GM12878 (cell line): ENCODE data around the gene GRHL1. TPM values are rescaled to one million over a fixed set of nuclear protein-coding genes. Genes with fewer than 3 reads are reported as not detected.

ENCODE experiments used
- ATAC-seq: fragments of 200-7000 bp; cut with Tn5 transposase; 3 replicates; pipeline ENCODE4 v1.9.1; 2020; ENCODE audit warnings: mild to moderate bottlenecking, moderate library complexity
- BruUV-seq: library from RNA; stranded (reverse); fragments of 400-500 nt; replicated peaks from 2 replicates; lab custom pipeline; 2021; lab: Mats Ljungman, UMichigan
- CTCF ChIA-PET: fragments of 300-600 bp; sonication (Branson Sonifier 250); formaldehyde crosslinking; extraction: SDS; loops from one replicate; lab custom pipeline; 2021; ENCODE audit warnings: inconsistent platforms; lab: Yijun Ruan, JAX
- POLR2A ChIA-PET: fragments of 350-600 bp; formaldehyde crosslinking; extraction: SDS; loops from one replicate; lab custom pipeline; 2021; ENCODE audit warnings: inconsistent platforms; lab: Charles Lee
- RAD21 ChIA-PET: fragments of 300-600 bp; sonication (Branson Sonifier 250); formaldehyde crosslinking; loops from one replicate; lab custom pipeline; 2023; ENCODE audit warnings: antibody characterized with exemption; ENCODE audit not compliant: unreplicated experiment; lab: Charles Lee
- SMC1A ChIA-PET: fragments of 300-600 bp; sonication (Branson Sonifier 250); formaldehyde crosslinking; loops from one replicate; lab custom pipeline; 2023; ENCODE audit not compliant: unreplicated experiment, uncharacterized antibody; lab: Charles Lee
- DNase-seq: peaks from one replicate; pipeline ENCODE4 v3.0.0-alpha.2; 2011; ENCODE audit warnings: low read depth, low spot score
- FAIRE-seq: peaks from 3 replicates; lab custom pipeline; 2011; peaks lifted over from hg19 to GRCh38; lab: Jason Lieb, UNC
- H2AFZ ChIP-seq: 2 replicates; pipeline ENCODE4 v1.6.0; 2011; ENCODE audit warnings: low read depth, low read length, control low read depth; ENCODE audit not compliant: control insufficient read depth
- H3K27ac ChIP-seq: 2 replicates; pipeline ENCODE4 v1.5.1; 2011; ENCODE audit warnings: control low read depth; ENCODE audit not compliant: control insufficient read depth, insufficient read depth
- H3K27me3 ChIP-seq, 2 experiments: replicated peaks in 1 of 2; 2 replicates each; pipeline versions ENCODE4 v1.6.0 to v1.6.1; 2011; ENCODE audit warnings: low read length in 1 of 2; ENCODE audit not compliant: control insufficient read depth in 2 of 2, insufficient read depth in 2 of 2
- H3K36me3 ChIP-seq, 2 experiments: 2 replicates each; pipeline ENCODE4 v1.5.1; 2011; ENCODE audit warnings: low read length in 1 of 2; ENCODE audit not compliant: control insufficient read depth in 2 of 2, insufficient read depth in 2 of 2
- H3K4me1 ChIP-seq: 2 replicates; pipeline ENCODE4 v1.6.1; 2011; ENCODE audit warnings: mild to moderate bottlenecking, low read length, moderate library complexity, mixed read lengths; ENCODE audit not compliant: control insufficient read depth, insufficient read depth
- H3K4me2 ChIP-seq: 2 replicates; pipeline ENCODE4 v1.6.0; 2011; ENCODE audit warnings: control low read depth; ENCODE audit not compliant: control insufficient read depth, insufficient read depth
- H3K4me3 ChIP-seq: fragments of 200-600 bp; sonication (generic); 2 replicates; pipeline ENCODE4 v1.5.1; 2016
- H3K79me2 ChIP-seq: 2 replicates; pipeline ENCODE4 v1.6.0; 2011; ENCODE audit warnings: low read length; ENCODE audit not compliant: control insufficient read depth, insufficient read depth
- H3K9ac ChIP-seq: 2 replicates; pipeline ENCODE4 v1.8.0; 2011; ENCODE audit warnings: low read length, control low read depth, mixed read lengths; ENCODE audit not compliant: control insufficient read depth, insufficient read depth
- H3K9me3 ChIP-seq: replicated peaks from 3 replicates; pipeline ENCODE4 v1.5.1; 2011; ENCODE audit warnings: mild to moderate bottlenecking, low read length; ENCODE audit not compliant: control insufficient read depth, insufficient read depth
- H4K20me1 ChIP-seq: 2 replicates; pipeline ENCODE4 v1.6.0; 2011; ENCODE audit not compliant: control insufficient read depth, insufficient read depth
- ASH2L ChIP-seq: fragments of 300-600, 200-600 bp; sonication (generic); IDR thresholded peaks from 2 replicates; pipeline ENCODE4 v1.6.1; 2017; ENCODE audit warnings: low read depth, mild to moderate bottlenecking, borderline replicate concordance
- ATF7 ChIP-seq: fragments of 450-650 bp; IDR thresholded peaks from 2 replicates; pipeline ENCODE4 v1.6.1; 2016; ENCODE audit warnings: low read depth, mild to moderate bottlenecking
- HCFC1 ChIP-seq: fragments of 150-350 bp; IDR thresholded peaks from 2 replicates; pipeline ENCODE4 v1.6.1; 2014; ENCODE audit warnings: low read length
- SPI1 ChIP-seq: IDR thresholded peaks from 2 replicates; pipeline ENCODE4 v1.6.1; 2011; ENCODE audit warnings: low read depth, mild to moderate bottlenecking, low read length, moderate library complexity, borderline replicate concordance; ENCODE audit not compliant: insufficient read depth
- WRNIP1 ChIP-seq: IDR thresholded peaks from 2 replicates; pipeline ENCODE4 v1.6.1; 2011; ENCODE audit warnings: low read depth, low read length, improper control_type of control experiment, borderline replicate concordance
- YBX1 ChIP-seq: fragments of 450-650 bp; IDR thresholded peaks from 2 replicates; pipeline ENCODE4 v1.6.1; 2016; ENCODE audit warnings: antibody characterized with exemption
- WGBS: methylation state at CpG from one replicate; pipeline ENCODE4 v1.1.6; 2016; ENCODE audit warnings: low lambda C conversion rate; ENCODE audit not compliant: insufficient replicate concordance, insufficient coverage; ENCODE audit errors: missing lambda C conversion rate; 5-methylcytosine and 5-hydroxymethylcytosine counted together
- in situ Hi-C: fragments of 300-500 bp; cut with MboI; formaldehyde crosslinking; loops from 9 replicates; pipeline ENCODE4 v1.14.3; 2018; ENCODE audit warnings: mixed read lengths
- intact Hi-C: fragments of 100-400 bp; cut with micrococcal nuclease; formaldehyde crosslinking; loops from one replicate; pipeline ENCODE4 v1.14.2; 2022; ENCODE audit not compliant: unreplicated experiment
- polyA plus RNA-seq, 11 experiments: library from polyadenylated mRNA; depleted of rRNA in 4 of 11; unstranded in 6 of 11; stranded (reverse) in 5 of 11; fragments of >200 nt; fragmentation: Nextera tagmentation in 4 of 11; fragmentation: Illumina TruSeq in 1 of 11; extraction: Ambion mirVana in 4 of 11; extraction: Trizol in 1 of 11; gene quantifications; 1 replicate in 1 of 11; 2 replicates in 10 of 11; pipeline versions ENCODE4 v1.2.1 to v1.2.3, GENCODE V29; 2011 to 2016; ENCODE audit warnings: inconsistent platforms in 2 of 11, missing spikeins in 2 of 11, low read depth in 1 of 11
- total RNA-seq, 4 experiments: library from RNA; depleted of rRNA in 3 of 4; stranded (reverse); fragments of >200 nt in 3 of 4; fragmentation: Illumina TruSeq in 1 of 4; extraction: Trizol in 1 of 4; gene quantifications; 2 replicates each; pipeline versions ENCODE4 v1.2.1 to v1.2.3, GENCODE V29; 2013 to 2021
- TF ChIP-seq, protein P1 (sequence below): fragments of 450-650 bp; IDR thresholded peaks from 2 replicates; pipeline ENCODE4 v1.6.1; 2017; ENCODE audit warnings: mild to moderate bottlenecking

The GRHL1 gene
- total and polyA plus RNA-seq, 10 of the 15 experiments (the other 5 are each of a cell fraction or from before 2014, with no cell fraction given), result 0.09 to 0.81 (median 0.28) TPM; not detected in 1

DNA sequence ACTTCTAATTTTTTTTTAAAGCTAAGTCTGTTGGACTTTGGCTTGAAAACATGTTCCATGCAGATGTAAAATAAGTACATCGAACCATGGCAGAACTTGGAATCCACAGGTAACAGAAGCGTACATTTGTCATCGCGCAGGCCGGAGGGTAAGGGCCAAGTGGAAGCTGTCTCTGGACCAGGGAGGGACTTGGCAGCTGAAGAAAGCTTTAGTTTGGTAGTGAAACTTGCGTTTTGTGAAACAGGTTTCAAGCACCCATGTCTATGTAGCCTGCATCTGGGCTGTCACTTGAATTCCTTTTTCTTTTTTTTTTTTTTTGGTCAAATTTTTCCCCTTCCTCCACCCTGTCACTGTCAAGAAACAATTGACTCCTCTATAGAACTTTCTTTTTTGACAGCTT lies 20.4 kb downstream of the GRHL1 start:
- Histone ChIP-seq H3K9ac (no peak overlapping the region), H3K79me2 (no peaks in the 10 kb centered on the region), H3K4me3 (no peak overlapping the region), H3K4me2 (no peak overlapping the region), H3K9me3 (no peaks in the 10 kb centered on the region), H3K4me1 (peaks cover 12% of the 10 kb centered on the region; the same call in 1 of the 2 replicates), H3K27ac (no peak overlapping the region), H2AFZ (no peak overlapping the region), H3K27me3 (no peaks in the 10 kb centered on the region), H4K20me1 (no peaks in the 10 kb centered on the region), H3K36me3 (no peaks in the 10 kb centered on the region)
- 86% methylated on average over 6 of the region's 6 CpGs for WGBS
- ChIA-PET CTCF (interaction anchor here (0.7 to 4.2 kb wide), 6 partner anchors 13 to 463 kb away, joined by 3 to 49 read pairs (median 3); no protein-coding TSS in a partner anchor), RAD21 (interaction anchor here (1.0 to 1.6 kb wide), 2 partner anchors 158 to 172 kb away, joined by 3 to 4 read pairs; no protein-coding TSS in a partner anchor), POLR2A (interaction anchor here (0.7 kb wide), 1 partner anchor 472 kb away, joined by 5 read pairs; no protein-coding TSS in a partner anchor), SMC1A (interaction anchor here (0.7 to 5.3 kb wide), 5 partner anchors 10 to 173 kb away, joined by 3 to 24 read pairs (median 5); no protein-coding TSS in a partner anchor)
- ATAC-seq, result no peak
- no peak for FAIRE-seq
- TF ChIP-seq ASH2L (no peak), YBX1 (no peak), SPI1 (no peak), WRNIP1 (no peak), HCFC1 (no peak), ATF7 (no peak)
- TF ChIP-seq, protein P1, sequence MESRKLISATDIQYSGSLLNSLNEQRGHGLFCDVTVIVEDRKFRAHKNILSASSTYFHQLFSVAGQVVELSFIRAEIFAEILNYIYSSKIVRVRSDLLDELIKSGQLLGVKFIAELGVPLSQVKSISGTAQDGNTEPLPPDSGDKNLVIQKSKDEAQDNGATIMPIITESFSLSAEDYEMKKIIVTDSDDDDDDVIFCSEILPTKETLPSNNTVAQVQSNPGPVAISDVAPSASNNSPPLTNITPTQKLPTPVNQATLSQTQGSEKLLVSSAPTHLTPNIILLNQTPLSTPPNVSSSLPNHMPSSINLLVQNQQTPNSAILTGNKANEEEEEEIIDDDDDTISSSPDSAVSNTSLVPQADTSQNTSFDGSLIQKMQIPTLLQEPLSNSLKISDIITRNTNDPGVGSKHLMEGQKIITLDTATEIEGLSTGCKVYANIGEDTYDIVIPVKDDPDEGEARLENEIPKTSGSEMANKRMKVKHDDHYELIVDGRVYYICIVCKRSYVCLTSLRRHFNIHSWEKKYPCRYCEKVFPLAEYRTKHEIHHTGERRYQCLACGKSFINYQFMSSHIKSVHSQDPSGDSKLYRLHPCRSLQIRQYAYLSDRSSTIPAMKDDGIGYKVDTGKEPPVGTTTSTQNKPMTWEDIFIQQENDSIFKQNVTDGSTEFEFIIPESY, result no peak
- intact Hi-C loops, result no loop called here
- no peak for DNase-seq
- BruUV-seq, result no TSS peak
- in situ Hi-C loops, result no loop called here
